ENCODE data around the gene NDUFB4. TPM values are rescaled to one million over a fixed set of nuclear protein-coding genes. Genes with fewer than 3 reads are reported as not detected.

The NDUFB4 gene
- polyA plus RNA-seq, 1 donor from 2014 or later = 154 TPM

GRCh38 chr3:120646771-120647432 lies 50.8 kb downstream of the NDUFB4 start:
- H3K27me3 ChIP-seq (ENCODE audit: insufficient read depth, low read depth, low read length) = no peaks in the 10 kb centered on the region
- H3K79me2 ChIP-seq (replicated peaks; ENCODE audit: insufficient read depth, low read length) = no peaks in the 10 kb centered on the region
- H3K27ac ChIP-seq (ENCODE audit: low read length) = no peak overlapping the region
- TF ChIP-seq CTCF (IDR thresholded peaks at IDR 0.05; ENCODE audit: poor library complexity, severe bottlenecking) (no peak), EP300 (conservative IDR thresholded peaks at IDR 0.05; ENCODE audit: poor library complexity, severe bottlenecking) (no peak), TAF1 (IDR thresholded peaks at IDR 0.05; ENCODE audit: low read depth) (no peak), EZH2 (IDR thresholded peaks at IDR 0.05; ENCODE audit: borderline replicate concordance, insufficient read depth, low read length, poor library complexity, severe bottlenecking) (no peak), RAD21 (conservative IDR thresholded peaks at IDR 0.05) (no peak), POLR2AphosphoS5 (IDR thresholded peaks at IDR 0.05) (no peak), REST (IDR thresholded peaks at IDR 0.05; ENCODE audit: borderline replicate concordance) (no peak), MXI1 (conservative IDR thresholded peaks at IDR 0.05; ENCODE audit: poor library complexity, severe bottlenecking) (no peak), SMC3 (conservative IDR thresholded peaks at IDR 0.05; ENCODE audit: poor library complexity) (no peak)
- no peaks in the 10 kb centered on the region for H3K9me3 ChIP-seq (ENCODE audit: low read length)
- no peak overlapping the region for H3K4me3 ChIP-seq (ENCODE audit: low read length)
- no peaks in the 10 kb centered on the region for H4K20me1 ChIP-seq (ENCODE audit: insufficient read depth)
- H2AFZ ChIP-seq (ENCODE audit: low read depth, low read length) = no peak overlapping the region
- no peaks in the 10 kb centered on the region for H3K36me3 ChIP-seq (ENCODE audit: insufficient read depth, low read length)
- H3K4me2 ChIP-seq (ENCODE audit: low read length) = no peak overlapping the region
- H3F3A ChIP-seq (ENCODE audit: insufficient read depth, low read length, poor library complexity, severe bottlenecking) = no peaks in the 10 kb centered on the region
- no peak overlapping the region for H3K9ac ChIP-seq (ENCODE audit: low read length)
- no peaks in the 10 kb centered on the region for H3K9me2 ChIP-seq (ENCODE audit: insufficient read depth, low read length)

GRCh38 chr3:120648290-120648689 lies 52.2 kb downstream of the NDUFB4 start:
- H2AFZ ChIP-seq (ENCODE audit: low read depth, low read length) = no peak overlapping the region

More at GRCh38 chr3:120648290-120648689, 52.2 kb downstream of the NDUFB4 start:
- H3K36me3 ChIP-seq (ENCODE audit: insufficient read depth, low read length) = no peaks in the 10 kb centered on the region
- H3K27ac ChIP-seq (ENCODE audit: low read length) = no peak overlapping the region
- H3K9ac ChIP-seq (ENCODE audit: low read length) = no peak overlapping the region
- no peaks in the 10 kb centered on the region for H3K9me2 ChIP-seq (ENCODE audit: insufficient read depth, low read length)
- TF ChIP-seq EP300 (conservative IDR thresholded peaks at IDR 0.05; ENCODE audit: poor library complexity, severe bottlenecking) = no peak
- no peak for TF ChIP-seq TAF1 (IDR thresholded peaks at IDR 0.05; ENCODE audit: low read depth)
- TF ChIP-seq CTCF (IDR thresholded peaks at IDR 0.05; ENCODE audit: poor library complexity, severe bottlenecking) = no peak
- TF ChIP-seq RAD21 (conservative IDR thresholded peaks at IDR 0.05) = no peak
- TF ChIP-seq REST (IDR thresholded peaks at IDR 0.05; ENCODE audit: borderline replicate concordance) = no peak
- TF ChIP-seq POLR2AphosphoS5 (IDR thresholded peaks at IDR 0.05) = no peak
- TF ChIP-seq EZH2 (IDR thresholded peaks at IDR 0.05; ENCODE audit: borderline replicate concordance, insufficient read depth, low read length, poor library complexity, severe bottlenecking) = no peak
- TF ChIP-seq SMC3 (conservative IDR thresholded peaks at IDR 0.05; ENCODE audit: poor library complexity) = no peak
- no peak for TF ChIP-seq MXI1 (conservative IDR thresholded peaks at IDR 0.05; ENCODE audit: poor library complexity, severe bottlenecking)
- no peak overlapping the region for H3K4me2 ChIP-seq (ENCODE audit: low read length)
- no peaks in the 10 kb centered on the region for H4K20me1 ChIP-seq (ENCODE audit: insufficient read depth)
- H3K9me3 ChIP-seq (ENCODE audit: low read length) = no peaks in the 10 kb centered on the region
- H3F3A ChIP-seq (ENCODE audit: insufficient read depth, low read length, poor library complexity, severe bottlenecking) = no peaks in the 10 kb centered on the region
- no peaks in the 10 kb centered on the region for H3K79me2 ChIP-seq (replicated peaks; ENCODE audit: insufficient read depth, low read length)
- no peaks in the 10 kb centered on the region for H3K27me3 ChIP-seq (ENCODE audit: insufficient read depth, low read depth, low read length)
- H3K4me3 ChIP-seq (ENCODE audit: low read length) = no peak overlapping the region
